Esophagus squamous epithelium (tissue), 5 donors: ENCODE results near the gene MED27. TPM values are rescaled to one million over a fixed set of nuclear protein-coding genes. Genes with fewer than 3 reads are reported as not detected.

Experiments used
- DNase-seq: peaks from one replicate; lab custom pipeline; 2025; lab: John Stamatoyannopoulos, UW
- H3K27ac ChIP-seq, 4 donors: fragments of 200-600 bp; sonication (generic); one replicate each; pipeline ENCODE4 v1.5.1; 2016 to 2019; ENCODE audit warnings: mild to moderate bottlenecking in 1 of 4
- H3K27me3 ChIP-seq, 4 donors: fragments of 200-600 bp; sonication (generic); 1 replicate in 3 of 4; 2 replicates in 1 of 4; pipeline versions ENCODE4 v1.5.1 to v1.6.0; 2017 to 2021; ENCODE audit warnings: antibody characterized with exemption in 1 of 4
- H3K36me3 ChIP-seq, 3 donors: fragments of 200-600 bp; sonication (generic); one replicate each; pipeline ENCODE4 v1.5.1; 2016 to 2019
- H3K4me1 ChIP-seq, 3 donors: fragments of 200-600 bp; sonication (generic); one replicate each; pipeline ENCODE4 v1.5.1; 2017 to 2019
- H3K4me3 ChIP-seq, 4 donors: fragments of 200-600 bp; sonication (generic); 1 replicate in 3 of 4; 2 replicates in 1 of 4; pipeline ENCODE4 v1.5.1; 2016 to 2019; ENCODE audit warnings: mild to moderate bottlenecking in 2 of 4, moderate library complexity in 1 of 4
- H3K9me3 ChIP-seq, 3 donors: fragments of 200-600 bp; sonication (generic); one replicate each; pipeline ENCODE4 v1.5.1; 2016 to 2019
- POLR2A ChIP-seq, 4 donors: fragments of 450-650 bp; IDR thresholded peaks; one replicate each; pipeline ENCODE4 v1.6.1; 2017; ENCODE audit warnings: antibody characterized with exemption in 4 of 4, mild to moderate bottlenecking in 4 of 4, moderate library complexity in 3 of 4
- WGBS, 2 donors: methylation state at CpG; one replicate each; pipeline ENCODE4 v1.1.5; 2018; 5-methylcytosine and 5-hydroxymethylcytosine counted together
- intact Hi-C: fragments of 100-400 bp; cut with DNase I; formaldehyde crosslinking; loops from one replicate; pipeline ENCODE4 v1.15.0; 2022
- total RNA-seq, 4 donors: library from RNA; depleted of rRNA; stranded (reverse); fragments of >200 nt; gene quantifications; one replicate each; pipeline ENCODE4 v1.1.0, GENCODE V29; 2016
- TF ChIP-seq, protein P1 (sequence below), 6 experiments: fragments of 450-650 bp in 4 of 6; fragments of 200-600 bp in 2 of 6; sonication (generic) in 2 of 6; IDR thresholded peaks; one replicate each; pipeline ENCODE4 v1.5.1; 2016 to 2019; ENCODE audit warnings: antibody characterized with exemption in 6 of 6, mild to moderate bottlenecking in 4 of 6, moderate library complexity in 4 of 6
- donor health status: DM: yes; HTN: yes; CAD: no.

Gene MED27
- total RNA-seq, 4 donors from 2014 or later, result 10.6 to 20.0 (median 17.6) TPM

DNA sequence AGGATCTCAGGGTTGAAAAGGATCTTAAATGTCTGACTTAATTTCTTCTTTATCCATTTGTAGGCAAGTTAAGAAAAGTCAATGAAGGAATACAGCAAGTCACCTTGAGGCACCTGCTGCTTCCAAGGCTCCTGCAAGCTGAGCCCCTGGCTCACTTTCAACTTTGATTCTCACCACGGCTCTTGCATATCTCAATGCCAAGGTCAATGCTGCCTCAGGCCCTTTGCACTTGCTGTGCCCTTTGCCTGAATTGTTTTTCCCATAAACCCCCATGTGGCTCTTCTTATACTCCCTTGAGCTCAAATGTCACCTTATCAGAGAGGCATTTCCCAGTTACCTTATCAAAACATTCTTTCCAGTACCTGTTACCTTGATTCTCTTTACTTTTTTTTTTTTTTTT, 195.4 kb downstream of the MED27 start:
- no peak for TF ChIP-seq POLR2A (IDR thresholded peaks at IDR 0.05)
- TF ChIP-seq, protein P1, sequence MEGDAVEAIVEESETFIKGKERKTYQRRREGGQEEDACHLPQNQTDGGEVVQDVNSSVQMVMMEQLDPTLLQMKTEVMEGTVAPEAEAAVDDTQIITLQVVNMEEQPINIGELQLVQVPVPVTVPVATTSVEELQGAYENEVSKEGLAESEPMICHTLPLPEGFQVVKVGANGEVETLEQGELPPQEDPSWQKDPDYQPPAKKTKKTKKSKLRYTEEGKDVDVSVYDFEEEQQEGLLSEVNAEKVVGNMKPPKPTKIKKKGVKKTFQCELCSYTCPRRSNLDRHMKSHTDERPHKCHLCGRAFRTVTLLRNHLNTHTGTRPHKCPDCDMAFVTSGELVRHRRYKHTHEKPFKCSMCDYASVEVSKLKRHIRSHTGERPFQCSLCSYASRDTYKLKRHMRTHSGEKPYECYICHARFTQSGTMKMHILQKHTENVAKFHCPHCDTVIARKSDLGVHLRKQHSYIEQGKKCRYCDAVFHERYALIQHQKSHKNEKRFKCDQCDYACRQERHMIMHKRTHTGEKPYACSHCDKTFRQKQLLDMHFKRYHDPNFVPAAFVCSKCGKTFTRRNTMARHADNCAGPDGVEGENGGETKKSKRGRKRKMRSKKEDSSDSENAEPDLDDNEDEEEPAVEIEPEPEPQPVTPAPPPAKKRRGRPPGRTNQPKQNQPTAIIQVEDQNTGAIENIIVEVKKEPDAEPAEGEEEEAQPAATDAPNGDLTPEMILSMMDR (IDR thresholded peaks at IDR 0.05), result no peak
- intact Hi-C loops, result no loop called here
- Histone ChIP-seq H3K27ac (no peak overlapping the region), H3K4me1 (peaks cover 0 to 3% (median 0%) of the 10 kb centered on the region in 3 donors), H3K36me3 (peaks cover 0 to 25% (median 0%) of the 10 kb centered on the region in 3 donors), H3K9me3 (no peaks in the 10 kb centered on the region), H3K4me3 (no peak overlapping the region), H3K27me3 (no peaks in the 10 kb centered on the region)
- no peak for DNase-seq
- WGBS, 2 donors, result 50 to 65% methylated on average over 1 of the region's 1 CpG

DNA sequence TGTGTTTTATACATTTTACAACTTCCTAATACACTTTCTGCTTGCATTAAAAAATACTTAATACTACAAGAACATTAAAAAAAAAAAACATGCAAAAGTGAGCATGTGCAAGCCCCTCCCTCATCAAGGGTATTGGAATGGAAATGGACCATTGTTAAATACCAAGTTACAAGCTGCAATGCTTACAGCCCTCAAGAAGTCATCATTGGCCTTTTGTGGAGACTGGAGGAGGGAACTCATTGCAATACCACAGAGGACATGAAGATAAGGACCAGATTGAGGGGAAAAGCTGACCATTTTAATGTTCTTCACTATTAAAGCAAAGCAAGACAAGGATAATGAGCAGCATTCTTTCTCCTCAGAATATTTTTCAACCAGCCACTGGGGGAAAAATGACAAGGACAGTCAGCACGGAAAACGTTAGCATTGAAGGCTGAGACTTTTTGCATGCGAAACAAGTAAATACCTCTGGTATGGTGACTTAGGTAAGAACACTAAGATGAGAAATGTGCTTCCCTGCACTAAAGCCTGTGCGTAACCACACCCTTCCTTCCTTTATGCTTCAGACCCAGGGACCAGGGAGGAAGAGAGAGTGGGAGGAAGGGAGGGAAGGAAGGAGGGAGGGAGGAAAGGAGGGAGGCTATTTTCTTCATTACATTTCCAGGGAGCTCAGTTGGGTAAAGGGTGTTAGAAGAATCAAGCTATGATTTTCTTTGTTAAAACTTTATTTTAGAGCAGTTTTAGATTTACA, 198.7 kb downstream of the MED27 start:
- Histone ChIP-seq H3K27me3 (no peaks in the 10 kb centered on the region), H3K27ac (no peak overlapping the region), H3K4me3 (no peak overlapping the region), H3K4me1 (no peaks in the 10 kb centered on the region), H3K36me3 (peaks cover 0 to 34% (median 0%) of the 10 kb centered on the region in 3 donors), H3K9me3 (no peaks in the 10 kb centered on the region)
- WGBS, 2 donors, result 80 to 85% methylated on average over 4 of the region's 4 CpGs
- intact Hi-C loops, result no loop called here
- no peak for DNase-seq
- TF ChIP-seq, protein P1 (IDR thresholded peaks at IDR 0.05), result no peak
- no peak for TF ChIP-seq POLR2A (IDR thresholded peaks at IDR 0.05)

DNA sequence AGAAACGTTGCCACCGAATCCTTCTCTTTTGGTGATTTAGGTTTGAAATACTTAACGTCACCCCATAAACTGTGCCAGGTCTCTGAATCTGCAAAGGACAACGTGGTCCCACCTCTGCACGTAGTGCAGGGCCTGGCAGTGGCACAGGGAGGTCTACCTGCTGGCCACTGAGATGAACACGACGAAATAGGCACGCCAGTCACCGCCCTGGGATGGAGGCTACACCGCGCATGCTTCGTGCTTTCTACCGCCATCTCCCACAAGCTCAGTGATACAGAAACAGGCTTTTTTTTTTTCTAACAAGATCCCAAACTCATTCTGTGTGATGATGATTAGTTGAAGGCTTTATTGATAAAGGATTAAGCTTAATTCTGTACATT, 199.8 kb downstream of the MED27 start:
- no peaks in the 10 kb centered on the region for H3K4me1 ChIP-seq
- no peaks in the 10 kb centered on the region for H3K27me3 ChIP-seq
- no peak for TF ChIP-seq POLR2A (IDR thresholded peaks at IDR 0.05)
- TF ChIP-seq, protein P1 (IDR thresholded peaks at IDR 0.05), result no peak
- intact Hi-C loops, result no loop called here
- no peaks in the 10 kb centered on the region for H3K9me3 ChIP-seq
- 94 to 97% methylated on average over 12 to 13 of the region's 13 CpGs for WGBS, 2 donors
- DNase-seq, result no peak
- no peak overlapping the region for H3K27ac ChIP-seq
- peaks cover 0 to 34% (median 0%) of the 10 kb centered on the region in 3 donors for H3K36me3 ChIP-seq
- no peak overlapping the region for H3K4me3 ChIP-seq

DNA sequence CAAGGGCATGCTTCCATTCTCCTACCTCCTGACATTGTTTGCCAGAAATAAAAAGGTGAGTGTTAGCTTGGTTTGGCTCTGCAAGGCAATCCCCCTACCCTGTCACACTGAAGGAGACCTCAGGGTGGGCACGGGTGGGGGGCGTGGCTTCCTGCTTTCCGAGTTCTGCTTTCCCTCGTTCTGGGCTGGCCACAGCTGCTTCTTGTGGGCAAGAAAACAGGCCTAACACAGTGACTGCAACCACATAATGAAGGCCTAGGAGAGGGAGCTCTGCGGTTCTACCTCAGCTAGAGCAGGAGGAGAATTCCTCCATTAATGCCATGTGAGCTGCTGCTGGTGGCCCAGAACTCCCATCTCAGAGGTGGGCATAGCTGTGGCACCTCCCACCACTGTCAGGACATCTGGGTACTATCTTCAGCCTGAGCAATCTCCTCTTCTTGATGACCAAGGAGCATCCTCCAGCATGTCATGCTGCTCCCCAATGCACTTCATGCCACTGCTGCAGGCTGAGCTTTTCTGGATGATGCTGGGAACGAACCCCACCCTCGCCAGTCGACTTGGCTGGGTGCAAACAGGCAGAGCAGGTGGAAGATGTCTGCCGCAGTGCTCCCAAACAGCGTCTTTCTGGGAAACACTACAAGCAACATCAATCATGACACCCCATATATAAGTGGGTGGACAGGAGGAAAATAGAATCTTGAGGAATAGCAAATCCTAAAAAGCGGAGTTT, 200.3 kb downstream of the MED27 start:
- intact Hi-C loops, result no loop called here
- H3K4me3 ChIP-seq, result no peak overlapping the region
- no peaks in the 10 kb centered on the region for H3K27me3 ChIP-seq
- peaks cover 0 to 34% (median 0%) of the 10 kb centered on the region in 3 donors for H3K36me3 ChIP-seq
- DNase-seq, result no peak
- H3K4me1 ChIP-seq, result no peaks in the 10 kb centered on the region
- TF ChIP-seq POLR2A (IDR thresholded peaks at IDR 0.05), result no peak
- TF ChIP-seq, protein P1 (IDR thresholded peaks at IDR 0.05), result no peak
- H3K27ac ChIP-seq, result no peak overlapping the region
- no peaks in the 10 kb centered on the region for H3K9me3 ChIP-seq
- WGBS, 2 donors, result 93 to 94% methylated on average over 4 to 7 of the region's 11 CpGs

DNA sequence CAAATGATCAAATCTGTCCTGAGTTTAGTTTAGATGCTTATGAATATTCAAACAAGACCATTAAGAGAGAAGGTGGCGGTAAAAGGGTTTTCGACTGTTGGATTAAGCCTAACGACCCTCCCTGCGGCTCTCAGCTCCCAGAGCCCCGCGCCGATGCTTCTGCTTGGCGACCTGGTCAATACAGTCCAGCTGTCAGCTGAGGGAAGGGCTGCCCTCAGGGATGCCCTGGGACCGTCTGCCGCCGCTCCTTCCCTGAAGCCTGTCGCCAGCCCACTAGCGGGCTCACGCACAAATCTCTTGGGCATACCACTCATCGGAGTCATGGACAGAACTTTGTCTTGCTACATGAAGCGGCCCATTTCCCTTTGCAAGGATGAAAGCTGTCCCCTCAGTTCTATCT, 203.2 kb downstream of the MED27 start:
- WGBS, 2 donors, result 94 to 95% methylated on average over 13 to 16 of the region's 16 CpGs

More for the DNA sequence above, 203.2 kb downstream of the MED27 start:
- Histone ChIP-seq H3K4me3 (no peak overlapping the region), H3K27me3 (no peaks in the 10 kb centered on the region), H3K9me3 (no peaks in the 10 kb centered on the region), H3K27ac (no peak overlapping the region), H3K4me1 (no peaks in the 10 kb centered on the region), H3K36me3 (peaks cover 0 to 27% (median 0%) of the 10 kb centered on the region in 3 donors)
- DNase-seq, result no peak
- TF ChIP-seq, protein P1 (IDR thresholded peaks at IDR 0.05), result no peak
- no peak for TF ChIP-seq POLR2A (IDR thresholded peaks at IDR 0.05)
- intact Hi-C loops, result no loop called here
